NCI-H1417 treated with DMSO at 0.1 percent for 48 hours (cell line): Measurements from ENCODE around the gene TMEM69.
"Not testable (repeated sequence)": the region's sequence is repeated elsewhere in the genome, so short reads cannot be mapped to it uniquely, and the experiment has no call there.

ENCODE experiments used
- DNase-seq: peaks from one replicate; lab custom pipeline; 2025; lab: John Stamatoyannopoulos, UW

The TMEM69 gene

GRCh38 chr1:45687754-45688740 is at the start of gene TMEM69:
TMEM69 (plus strand) TSS chr1:45688181; CDS start chr1:45691069, 2,888 bp downstream.
- DNase-seq, result peak; percentile 74

GRCh38 chr1:45640293-45640692 is 47.7 kb upstream of the TMEM69 start:
- no peak for DNase-seq

- no peak for DNase-seq
Measured at GRCh38 chr1:45643321-45643720, 44.7 kb upstream of the TMEM69 start.

- no peak for DNase-seq
Measured at GRCh38 chr1:45643978-45644377, 44.0 kb upstream of the TMEM69 start.

- DNase-seq, result no peak
Measured at GRCh38 chr1:45644661-45645060, 43.3 kb upstream of the TMEM69 start.

- no peak for DNase-seq
Measured at GRCh38 chr1:45647248-45648021, 40.5 kb upstream of the TMEM69 start.

GRCh38 chr1:45654540-45655280 is 33.3 kb upstream of the TMEM69 start:
- DNase-seq, result no peak

GRCh38 chr1:45656573-45657226 is 31.3 kb upstream of the TMEM69 start:
- no peak for DNase-seq

GRCh38 chr1:45658171-45658570 is 29.8 kb upstream of the TMEM69 start:
- DNase-seq, result no peak

GRCh38 chr1:45659222-45659621 is 28.8 kb upstream of the TMEM69 start:
- no peak for DNase-seq

- no peak for DNase-seq
Measured at GRCh38 chr1:45660336-45660735, 27.6 kb upstream of the TMEM69 start.

GRCh38 chr1:45666836-45667235 is 21.1 kb upstream of the TMEM69 start:
- no peak for DNase-seq

GRCh38 chr1:45667321-45668111 is 20.5 kb upstream of the TMEM69 start:
- no peak for DNase-seq

GRCh38 chr1:45668526-45668925 is 19.5 kb upstream of the TMEM69 start:
- DNase-seq, result no peak

GRCh38 chr1:45669379-45669778 is 18.6 kb upstream of the TMEM69 start:
- DNase-seq, result no peak

- no peak for DNase-seq
Measured at GRCh38 chr1:45669859-45670655, 17.9 kb upstream of the TMEM69 start.

- no peak for DNase-seq
Measured at GRCh38 chr1:45673956-45674355, 14.0 kb upstream of the TMEM69 start.

GRCh38 chr1:45674478-45674877 is 13.5 kb upstream of the TMEM69 start:
- no peak for DNase-seq

- DNase-seq, result not testable (repeated sequence)
Measured at GRCh38 chr1:45676553-45676952, 11.4 kb upstream of the TMEM69 start.

GRCh38 chr1:45677751-45678245 is 10.2 kb upstream of the TMEM69 start:
- DNase-seq, result no peak
